LNCAP (cell line): ENCODE results near the gene DPYD.

Experiments
- TF ChIP-seq, protein P1 (sequence below): fragments of 450-650 bp; IDR thresholded peaks from 2 replicates; pipeline ENCODE4 v1.5.1; 2017; ENCODE audit warnings: mild to moderate bottlenecking

DPYD gene

DNA sequence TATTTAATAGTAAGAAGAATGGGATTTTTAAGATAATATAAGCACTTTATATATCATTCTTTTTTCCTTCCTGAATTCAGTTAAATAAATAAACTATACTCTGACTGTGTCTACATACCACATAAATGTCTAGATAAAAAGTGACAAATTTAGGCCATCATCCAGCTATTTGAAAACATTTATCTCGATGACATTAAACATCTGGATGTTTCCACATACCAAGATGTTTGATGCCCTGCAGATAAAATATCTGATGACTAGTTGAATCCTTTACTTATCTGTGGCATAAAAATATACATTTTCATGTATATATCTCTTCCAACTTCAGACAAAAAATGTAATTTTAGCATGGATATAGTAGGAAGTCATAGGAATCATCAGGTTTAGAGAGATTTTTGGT is 348.3 kb downstream of the DPYD start:
- TF ChIP-seq, protein P1, sequence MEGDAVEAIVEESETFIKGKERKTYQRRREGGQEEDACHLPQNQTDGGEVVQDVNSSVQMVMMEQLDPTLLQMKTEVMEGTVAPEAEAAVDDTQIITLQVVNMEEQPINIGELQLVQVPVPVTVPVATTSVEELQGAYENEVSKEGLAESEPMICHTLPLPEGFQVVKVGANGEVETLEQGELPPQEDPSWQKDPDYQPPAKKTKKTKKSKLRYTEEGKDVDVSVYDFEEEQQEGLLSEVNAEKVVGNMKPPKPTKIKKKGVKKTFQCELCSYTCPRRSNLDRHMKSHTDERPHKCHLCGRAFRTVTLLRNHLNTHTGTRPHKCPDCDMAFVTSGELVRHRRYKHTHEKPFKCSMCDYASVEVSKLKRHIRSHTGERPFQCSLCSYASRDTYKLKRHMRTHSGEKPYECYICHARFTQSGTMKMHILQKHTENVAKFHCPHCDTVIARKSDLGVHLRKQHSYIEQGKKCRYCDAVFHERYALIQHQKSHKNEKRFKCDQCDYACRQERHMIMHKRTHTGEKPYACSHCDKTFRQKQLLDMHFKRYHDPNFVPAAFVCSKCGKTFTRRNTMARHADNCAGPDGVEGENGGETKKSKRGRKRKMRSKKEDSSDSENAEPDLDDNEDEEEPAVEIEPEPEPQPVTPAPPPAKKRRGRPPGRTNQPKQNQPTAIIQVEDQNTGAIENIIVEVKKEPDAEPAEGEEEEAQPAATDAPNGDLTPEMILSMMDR, result no peak

DNA sequence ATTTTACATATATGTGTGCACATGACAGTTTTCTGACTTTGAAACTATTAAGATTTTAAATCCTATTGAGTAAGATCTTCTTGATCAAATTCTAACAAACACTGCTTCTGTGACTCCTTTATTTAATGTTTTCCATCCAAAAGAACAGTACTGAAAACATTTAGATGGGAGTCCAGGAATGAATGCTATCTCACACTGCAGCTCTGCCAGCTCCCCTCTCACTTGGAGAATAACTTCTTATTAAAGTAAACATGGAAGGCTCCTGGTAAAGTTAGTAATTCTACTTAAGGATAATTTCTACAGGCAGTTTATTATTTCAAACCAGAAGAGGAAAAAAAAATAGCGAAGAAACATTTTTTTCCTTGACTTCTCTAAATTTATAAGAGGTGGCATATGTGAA is 349.1 kb downstream of the DPYD start:
- TF ChIP-seq, protein P1, result no peak

DNA sequence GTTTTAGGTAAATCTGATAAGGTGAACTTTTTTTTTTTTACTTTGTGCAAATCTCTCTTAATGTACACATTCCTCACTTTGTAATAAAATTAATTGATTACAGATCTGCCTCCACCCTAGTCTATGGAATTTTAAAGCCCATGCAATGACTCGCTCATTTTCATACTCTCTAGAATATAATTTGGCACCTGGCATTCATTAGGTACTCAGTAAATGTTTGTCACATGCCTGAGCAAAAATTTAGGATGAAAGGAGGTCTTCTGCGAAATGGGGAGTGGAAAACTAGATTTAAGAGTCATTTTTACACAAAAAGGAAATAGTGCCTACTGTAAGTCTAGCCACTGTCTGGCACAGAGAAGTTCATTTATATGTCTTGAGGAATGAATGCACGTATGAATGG is 350.1 kb downstream of the DPYD start:
- TF ChIP-seq, protein P1, result no peak

DNA sequence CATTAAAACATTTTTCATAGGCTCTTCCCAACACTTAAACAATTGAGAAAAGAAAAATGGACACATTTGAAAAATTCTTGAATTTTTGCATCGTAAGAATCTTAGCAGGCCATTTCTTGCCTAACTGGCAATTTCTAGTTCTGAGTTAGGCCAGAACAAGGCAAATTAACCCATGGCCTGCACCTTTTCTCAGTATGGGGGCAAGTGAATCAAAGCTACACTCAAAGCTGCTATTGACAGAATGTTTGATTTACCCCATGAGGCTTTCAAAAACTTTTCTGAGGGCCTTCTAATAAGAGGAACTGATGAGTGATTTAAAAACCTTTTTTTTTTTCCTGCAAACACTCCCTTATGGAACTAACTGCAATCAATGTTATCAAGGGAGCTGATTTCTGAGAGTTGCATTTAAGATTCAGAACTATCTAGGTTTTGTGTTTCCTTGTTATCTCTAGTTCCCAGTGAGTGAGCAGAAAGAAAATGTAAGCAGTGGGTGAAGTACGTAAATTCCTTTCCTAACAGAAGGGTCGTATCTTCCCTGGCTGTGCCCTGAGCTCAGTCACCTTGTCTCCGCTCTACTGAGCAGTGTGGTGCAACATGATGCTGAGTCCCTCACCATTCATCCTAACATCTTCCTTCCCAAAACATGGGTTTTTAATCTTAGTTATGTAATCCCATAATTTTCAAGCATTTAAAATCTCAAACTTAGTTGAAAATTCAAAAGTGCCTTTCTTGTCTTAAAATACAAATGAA is 353.7 kb downstream of the DPYD start:
- TF ChIP-seq, protein P1, result no peak

DNA sequence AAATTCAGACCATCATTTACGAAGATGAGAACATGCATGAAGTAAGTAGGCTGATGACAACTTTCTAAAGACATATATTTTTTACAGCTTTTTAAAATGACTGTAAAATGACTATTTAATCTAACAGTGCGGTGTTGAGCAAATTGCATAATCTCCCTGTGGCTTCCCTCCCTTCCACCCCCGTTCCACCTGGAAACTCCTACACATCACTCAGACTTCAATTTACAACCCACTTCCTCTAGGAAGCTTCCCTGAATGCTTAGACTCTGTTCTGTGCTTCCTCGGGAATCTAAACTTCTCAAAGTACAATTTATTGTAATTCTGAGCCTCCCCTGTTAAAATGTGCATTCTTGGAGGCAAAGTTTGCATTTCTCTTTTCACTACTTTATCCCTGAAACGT is 354.9 kb downstream of the DPYD start:
- TF ChIP-seq, protein P1, result no peak

DNA sequence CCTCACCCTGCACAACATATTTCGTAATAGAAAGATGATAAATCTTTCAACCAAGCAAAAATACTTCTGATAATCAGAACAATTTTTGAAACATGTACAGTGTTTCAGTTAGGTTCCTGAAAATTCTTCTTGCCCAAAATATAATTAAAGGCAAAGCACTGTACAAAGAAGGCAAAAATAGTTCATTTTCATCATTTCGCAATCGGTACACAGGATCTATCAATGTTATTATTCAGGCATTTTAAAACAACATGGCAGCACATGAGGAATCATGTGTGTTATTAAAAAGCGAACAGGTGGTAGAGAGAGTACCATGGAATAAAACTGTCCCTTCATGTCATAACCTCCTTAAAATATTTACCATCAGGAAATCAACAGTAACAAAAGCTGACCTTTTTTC is 356.9 kb downstream of the DPYD start:
- TF ChIP-seq, protein P1, result no peak

DNA sequence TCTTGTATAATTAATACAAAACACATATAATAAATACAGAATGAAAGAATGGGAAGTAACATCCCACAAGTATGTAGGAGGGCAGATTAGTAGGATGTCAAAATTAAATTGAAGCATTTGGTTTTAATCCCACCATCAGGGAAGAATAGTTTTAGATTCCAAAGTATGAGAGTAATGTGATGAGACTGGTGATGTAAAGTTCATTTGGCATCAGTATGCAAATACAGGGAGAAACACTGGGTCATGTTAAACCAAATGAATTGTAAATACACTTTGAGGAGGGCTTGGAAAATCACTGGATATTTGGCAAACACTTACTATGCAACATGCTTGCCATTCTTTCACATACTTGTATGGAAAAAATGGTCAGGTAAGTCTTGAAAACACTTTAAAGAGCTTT is 358.8 kb downstream of the DPYD start:
- TF ChIP-seq, protein P1, result no peak

DNA sequence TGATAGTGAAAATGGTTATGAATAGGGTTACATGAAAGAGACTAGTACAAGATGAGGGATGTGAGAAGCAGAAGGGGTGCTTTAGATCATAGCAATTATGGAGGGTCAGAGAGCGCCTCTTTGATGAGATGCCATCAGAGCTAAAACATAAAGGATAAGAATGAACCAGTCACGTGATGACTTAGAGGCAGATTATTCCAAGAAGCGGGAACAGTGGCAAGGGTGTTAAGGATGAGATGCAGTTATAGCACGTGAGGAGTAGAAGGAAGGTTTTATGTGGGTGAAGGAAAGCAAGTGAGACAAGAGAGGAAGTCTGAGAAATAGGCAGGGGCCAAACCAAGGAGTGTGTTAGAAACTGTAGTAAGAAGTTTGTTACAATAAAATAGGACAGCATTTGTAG is 360.1 kb downstream of the DPYD start:
- TF ChIP-seq, protein P1, result no peak
